GM19452 (cell line): ENCODE measurements around the gene GPR173.

Experiments
- ATAC-seq: cut with Tn5 transposase; IDR thresholded peaks from one replicate; pipeline ENCODE4 v1.9.1; 2021; ENCODE audit not compliant: unreplicated experiment

The GPR173 gene, protein sequence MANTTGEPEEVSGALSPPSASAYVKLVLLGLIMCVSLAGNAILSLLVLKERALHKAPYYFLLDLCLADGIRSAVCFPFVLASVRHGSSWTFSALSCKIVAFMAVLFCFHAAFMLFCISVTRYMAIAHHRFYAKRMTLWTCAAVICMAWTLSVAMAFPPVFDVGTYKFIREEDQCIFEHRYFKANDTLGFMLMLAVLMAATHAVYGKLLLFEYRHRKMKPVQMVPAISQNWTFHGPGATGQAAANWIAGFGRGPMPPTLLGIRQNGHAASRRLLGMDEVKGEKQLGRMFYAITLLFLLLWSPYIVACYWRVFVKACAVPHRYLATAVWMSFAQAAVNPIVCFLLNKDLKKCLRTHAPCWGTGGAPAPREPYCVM

GRCh38 chrX:53048169-53049126 lies at the start of gene GPR173:
Gene GPR173, plus strand, starts transcription at chrX:53048789. Its CDS starts 27,833 bp downstream, at chrX:53076622.
- no peak for ATAC-seq

- ATAC-seq, result no peak
Measured at GRCh38 chrX:53000447-53001135, 48.0 kb upstream of the GPR173 start.

DNA sequence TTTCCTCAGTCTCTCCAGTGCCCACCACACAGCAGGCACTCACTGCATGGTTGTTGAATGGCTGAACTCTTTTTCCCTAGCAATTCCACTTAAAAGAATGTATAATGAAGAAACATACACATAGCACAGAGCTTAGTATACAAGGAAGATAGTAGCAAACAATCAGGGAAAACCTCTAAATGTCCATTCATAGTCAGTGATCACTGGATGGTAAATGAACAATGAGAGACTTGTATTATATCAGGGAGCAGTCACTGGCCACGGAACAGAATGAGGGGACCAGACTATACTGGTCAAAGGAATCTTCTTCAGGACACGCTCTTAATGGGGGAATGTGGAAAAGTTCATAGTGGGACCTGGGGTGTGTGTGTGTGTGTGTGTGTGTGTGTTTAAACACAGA lies 46.6 kb upstream of the GPR173 start:
- ATAC-seq, result no peak

DNA sequence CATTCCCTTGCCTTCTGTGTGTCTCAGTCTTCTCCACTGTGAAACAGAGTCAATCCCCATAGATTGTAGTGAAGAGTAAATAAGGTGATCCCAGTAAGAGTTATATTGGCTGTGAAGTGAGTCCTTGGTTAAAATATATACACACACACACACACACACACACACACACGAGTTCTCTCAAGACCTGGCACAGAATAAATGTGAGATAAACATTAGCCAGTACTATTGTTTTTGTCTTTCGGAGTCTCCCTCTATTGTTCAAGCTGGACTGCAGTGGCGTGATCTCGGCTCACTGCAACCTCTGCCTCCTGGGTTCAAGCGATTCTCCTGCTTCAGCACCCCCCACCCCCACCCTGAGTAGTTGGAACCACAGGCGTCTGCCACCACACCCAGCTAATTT lies 45.5 kb upstream of the GPR173 start:
- no peak for ATAC-seq

- ATAC-seq, result no peak
Measured at GRCh38 chrX:53004038-53004437, 44.6 kb upstream of the GPR173 start.

GRCh38 chrX:53004811-53005210 lies 43.8 kb upstream of the GPR173 start:
- no peak for ATAC-seq

- no peak for ATAC-seq
Measured at GRCh38 chrX:53005327-53005726, 43.3 kb upstream of the GPR173 start.

DNA sequence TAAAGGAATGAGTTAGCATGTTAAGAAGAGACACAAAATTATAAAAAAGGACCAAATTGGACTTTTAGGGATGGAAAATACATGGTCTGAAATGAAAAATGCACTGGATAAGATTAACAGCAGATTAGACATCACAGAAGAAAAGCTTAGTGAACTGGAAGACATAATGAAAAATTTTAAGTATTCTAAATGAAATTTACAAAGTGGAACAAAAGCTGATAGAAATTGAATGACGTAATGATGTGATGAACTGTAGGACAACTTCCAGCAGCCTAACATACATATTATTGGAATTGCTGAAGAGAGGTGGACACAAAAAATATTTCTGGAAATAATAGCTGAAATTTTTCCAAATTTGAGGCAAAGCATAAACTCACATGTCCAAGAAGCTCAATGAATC lies 39.6 kb upstream of the GPR173 start:
- no peak for ATAC-seq

DNA sequence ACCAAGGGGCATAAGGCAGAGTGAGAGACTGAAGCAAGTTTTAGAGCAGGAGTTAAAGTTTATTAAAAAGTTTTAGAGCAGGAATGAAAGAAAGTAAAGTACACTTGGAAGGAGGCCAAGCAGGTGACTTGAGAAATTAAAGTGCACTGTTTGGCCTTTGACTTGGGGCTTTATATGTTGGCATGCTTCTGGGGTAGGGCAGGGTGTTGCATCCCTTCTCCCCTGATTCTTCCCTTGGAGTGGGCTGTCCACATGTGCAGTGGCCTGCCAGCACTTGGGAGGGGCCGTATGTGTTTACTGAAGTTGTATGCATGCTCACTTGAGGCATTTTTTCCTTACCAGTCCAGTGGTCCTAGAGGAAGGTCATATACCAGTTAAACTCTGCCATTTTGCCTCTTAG lies 35.3 kb upstream of the GPR173 start:
- no peak for ATAC-seq

DNA sequence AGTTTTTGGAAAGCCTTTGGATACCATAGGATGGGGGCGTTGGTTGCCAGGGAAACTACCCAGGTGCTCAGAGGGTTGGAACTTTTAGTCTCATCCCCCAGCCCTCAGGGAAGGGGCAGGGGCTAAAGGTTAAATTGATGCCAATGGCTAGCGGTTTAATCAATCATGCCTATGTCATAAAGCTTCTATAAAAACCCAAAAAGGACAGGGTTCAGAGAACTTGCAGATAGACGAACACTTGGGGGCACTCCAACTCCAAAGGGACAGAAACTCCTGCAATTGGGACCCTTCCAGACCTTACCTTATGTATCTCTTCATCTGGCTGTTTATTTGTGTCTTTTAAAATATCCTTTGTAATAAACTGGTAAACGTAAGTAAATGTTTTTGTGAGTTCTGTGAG lies 30.0 kb upstream of the GPR173 start:
- ATAC-seq, result no peak

GRCh38 chrX:53022381-53022780 lies 26.2 kb upstream of the GPR173 start:
- no peak for ATAC-seq

GRCh38 chrX:53028678-53029077 lies 19.9 kb upstream of the GPR173 start:
- ATAC-seq, result no peak

GRCh38 chrX:53031380-53031779 lies 17.2 kb upstream of the GPR173 start:
- no peak for ATAC-seq

GRCh38 chrX:53036149-53036548 lies 12.4 kb upstream of the GPR173 start:
- no peak for ATAC-seq

GRCh38 chrX:53039236-53039635 lies 9.4 kb upstream of the GPR173 start:
- ATAC-seq, result no peak

DNA sequence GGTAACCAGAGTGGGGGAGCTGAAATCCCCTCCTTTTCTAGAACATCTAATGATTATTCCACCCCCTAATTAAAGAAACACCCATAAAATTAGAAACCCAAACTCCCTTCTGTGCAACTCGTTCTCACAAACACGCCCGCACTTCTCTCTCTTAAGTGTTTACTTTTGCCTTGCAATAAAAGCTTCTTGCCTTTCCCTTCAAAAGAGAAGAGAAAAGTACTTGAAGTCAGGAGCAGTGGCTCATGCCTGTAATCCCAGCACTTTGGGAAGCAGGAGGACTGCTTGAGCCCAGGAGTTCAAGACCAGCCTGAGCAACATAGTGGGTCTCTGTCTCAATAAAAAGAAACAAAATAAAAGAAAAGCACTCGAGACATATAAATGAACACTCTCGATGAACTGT lies 3.6 kb upstream of the GPR173 start:
- no peak for ATAC-seq

GRCh38 chrX:53047228-53047627 lies 1.4 kb upstream of the GPR173 start:
- ATAC-seq, result no peak

- no peak for ATAC-seq
Measured at GRCh38 chrX:53049127-53049517, 533 bp downstream of the GPR173 start.

- no peak for ATAC-seq
Measured at GRCh38 chrX:53050841-53051240, 2.3 kb downstream of the GPR173 start.

GRCh38 chrX:53055244-53055849 lies 6.8 kb downstream of the GPR173 start:
- no peak for ATAC-seq

GRCh38 chrX:53056292-53056691 lies 7.7 kb downstream of the GPR173 start:
- ATAC-seq, result no peak
